HG03469 (cell line): ENCODE measurements around the gene EIF6.
"Not testable (repeated sequence)": the region's sequence is repeated elsewhere in the genome, so short reads cannot be mapped to it uniquely, and the experiment has no call there.

Experiments
- ATAC-seq: cut with Tn5 transposase; IDR thresholded peaks from one replicate; pipeline ENCODE4 v1.9.1; 2021; ENCODE audit warnings: mild to moderate bottlenecking, moderate library complexity, moderate number of reproducible peaks; ENCODE audit not compliant: unreplicated experiment

EIF6 gene

GRCh38 chr20:35263532-35264341, 20.8 kb downstream of the EIF6 start:
- ATAC-seq, result no peak

DNA sequence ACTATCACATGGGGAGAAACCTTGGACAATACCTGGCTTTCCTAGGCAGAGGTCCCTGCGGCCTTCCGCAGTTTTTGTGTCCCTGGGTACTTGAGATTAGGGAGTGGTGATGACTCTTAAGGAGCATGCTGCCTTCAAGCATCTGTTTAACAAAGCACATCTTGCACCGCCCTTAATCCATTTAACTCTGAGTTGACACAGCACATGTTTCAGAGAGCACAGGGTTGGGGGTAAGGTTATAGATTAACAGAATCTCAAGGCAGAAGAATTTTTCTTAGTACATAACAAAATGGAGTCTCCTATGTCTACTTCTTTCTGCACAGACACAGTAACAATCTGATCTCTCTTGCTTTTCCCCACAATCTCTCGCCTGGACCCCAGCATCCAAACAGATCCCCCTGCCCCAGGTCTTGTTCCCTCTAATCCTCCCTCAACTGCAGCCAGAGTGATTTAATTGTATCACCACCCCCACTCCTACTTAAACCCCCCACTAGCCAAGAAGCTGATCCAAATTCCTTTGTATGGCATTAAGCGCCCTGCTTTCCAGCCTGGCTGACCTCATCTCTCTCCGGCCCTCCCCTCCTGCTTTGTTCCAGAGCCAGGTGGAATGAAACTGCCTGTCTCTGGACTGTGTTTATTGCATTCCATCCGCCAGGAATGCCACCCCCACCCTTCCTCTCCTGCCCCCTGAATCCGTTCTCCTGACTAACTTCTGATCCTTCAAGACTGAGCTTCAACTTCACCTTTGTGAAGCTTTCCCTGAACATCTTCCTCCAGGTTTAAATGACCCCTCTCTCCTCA, 21.6 kb downstream of the EIF6 start:
- not testable (repeated sequence) for ATAC-seq

GRCh38 chr20:35262321-35262720, 22.3 kb downstream of the EIF6 start:
- not testable (repeated sequence) for ATAC-seq

GRCh38 chr20:35260426-35260825, 24.1 kb downstream of the EIF6 start:
- ATAC-seq, result no peak

GRCh38 chr20:35257175-35257909, 27.2 kb downstream of the EIF6 start:
- no peak for ATAC-seq

DNA sequence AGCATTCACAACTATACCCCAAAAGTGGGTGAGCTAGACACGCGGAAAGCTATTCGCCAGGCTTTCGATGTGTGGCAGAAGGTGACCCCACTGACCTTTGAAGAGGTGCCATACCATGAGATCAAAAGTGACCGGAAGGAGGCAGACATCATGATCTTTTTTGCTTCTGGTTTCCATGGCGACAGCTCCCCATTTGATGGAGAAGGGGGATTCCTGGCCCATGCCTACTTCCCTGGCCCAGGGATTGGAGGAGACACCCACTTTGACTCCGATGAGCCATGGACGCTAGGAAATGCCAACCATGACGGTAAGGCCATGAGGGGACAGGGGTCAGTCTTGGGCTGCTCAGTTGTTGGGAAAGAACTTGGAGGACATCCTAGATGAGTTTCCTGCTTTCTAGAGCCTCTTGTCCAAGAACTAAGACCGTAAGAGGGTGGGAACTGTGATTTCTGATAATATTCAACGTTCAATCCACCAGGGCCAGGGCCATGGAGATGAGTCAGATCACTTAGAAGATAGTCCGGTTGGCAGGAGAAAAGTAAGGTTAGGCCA, 30.0 kb downstream of the EIF6 start:
- ATAC-seq, result no peak

DNA sequence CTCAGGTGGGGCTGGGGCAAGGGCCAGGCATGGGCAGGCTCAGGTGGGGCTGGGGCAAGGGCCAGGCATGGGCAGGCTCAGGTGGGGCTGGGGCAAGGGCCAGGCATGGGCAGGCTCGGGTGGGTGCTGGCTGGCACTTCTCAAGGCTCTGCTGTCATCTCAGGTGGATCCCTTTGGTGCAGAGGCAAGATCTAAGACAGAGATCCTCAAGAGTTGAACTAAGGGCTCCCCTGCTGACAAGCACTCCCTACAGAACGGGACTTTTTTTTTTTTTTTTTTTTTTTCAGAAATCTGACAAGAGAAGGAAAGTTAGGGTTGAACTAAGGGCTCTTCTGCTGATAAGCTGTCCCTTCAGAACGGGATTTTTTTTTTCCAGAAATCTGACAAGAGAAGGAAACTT, 31.6 kb downstream of the EIF6 start:
- ATAC-seq, result no peak

GRCh38 chr20:35252598-35252997, 32.0 kb downstream of the EIF6 start:
- ATAC-seq, result not testable (repeated sequence)

GRCh38 chr20:35252037-35252461, 32.5 kb downstream of the EIF6 start:
- peak; percentile 42 for ATAC-seq

DNA sequence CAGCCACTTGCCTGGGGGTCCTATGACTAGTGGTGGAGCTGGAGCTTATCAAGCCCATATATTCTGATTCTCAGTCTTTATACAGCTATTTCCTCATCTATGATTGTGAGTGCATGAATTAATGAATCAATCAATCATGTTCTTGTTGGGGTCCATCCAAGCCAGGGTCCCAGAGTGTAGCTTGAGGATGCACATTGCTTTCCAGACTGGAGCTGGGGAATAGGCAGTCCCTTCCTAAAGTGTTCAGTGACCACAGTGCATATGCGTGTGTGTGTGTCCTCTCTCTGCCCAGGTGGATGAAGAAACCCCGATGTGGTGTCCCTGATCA, 33.0 kb downstream of the EIF6 start:
- ATAC-seq, result no peak

GRCh38 chr20:35248641-35249475, 35.7 kb downstream of the EIF6 start:
- no peak for ATAC-seq

GRCh38 chr20:35246723-35247122, 37.8 kb downstream of the EIF6 start:
- no peak for ATAC-seq

- no peak for ATAC-seq
Observed at GRCh38 chr20:35243986-35244385, 40.6 kb downstream of the EIF6 start.

DNA sequence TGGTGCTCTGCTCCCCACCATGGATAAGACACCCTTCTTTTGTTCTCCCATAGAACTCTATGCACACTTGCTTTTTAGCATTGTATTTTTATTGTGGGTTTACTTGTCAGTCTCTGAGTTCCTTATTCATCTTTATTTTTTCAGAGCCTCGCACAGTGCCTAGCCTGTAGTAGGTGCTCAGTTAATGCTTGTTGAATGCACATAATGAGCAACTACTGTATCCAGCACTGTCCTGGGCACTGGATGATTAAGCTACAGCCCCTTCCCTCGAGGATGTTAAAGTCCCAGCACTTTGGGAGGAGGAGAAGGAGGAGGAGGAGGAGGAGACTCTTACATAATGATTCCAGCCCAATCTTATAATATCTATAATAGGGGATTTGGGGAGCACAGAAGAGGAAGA, 41.3 kb downstream of the EIF6 start:
- no peak for ATAC-seq

GRCh38 chr20:35240811-35241293, 43.7 kb downstream of the EIF6 start:
- no peak for ATAC-seq

GRCh38 chr20:35240083-35240810, 44.3 kb downstream of the EIF6 start:
- ATAC-seq, result no peak

DNA sequence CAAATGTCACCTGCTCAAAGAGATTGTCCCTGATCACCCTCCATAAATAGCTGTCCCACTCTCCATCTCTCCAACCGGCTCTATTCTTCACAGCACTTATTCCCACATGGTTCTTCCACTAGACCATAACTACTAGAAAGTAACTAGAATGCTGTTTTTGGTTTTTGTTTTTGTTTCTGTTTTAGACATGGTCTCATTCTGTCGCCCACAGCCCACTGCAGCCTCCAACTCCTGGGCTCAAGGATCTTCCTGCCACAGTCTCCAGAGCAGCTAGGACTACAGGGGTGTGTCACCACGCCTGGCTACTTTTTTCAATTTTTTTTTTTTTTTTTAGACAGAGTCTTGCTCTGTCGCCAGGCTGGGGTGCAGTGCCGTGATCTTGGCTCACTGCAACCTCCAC, 45.8 kb downstream of the EIF6 start:
- ATAC-seq, result no peak

DNA sequence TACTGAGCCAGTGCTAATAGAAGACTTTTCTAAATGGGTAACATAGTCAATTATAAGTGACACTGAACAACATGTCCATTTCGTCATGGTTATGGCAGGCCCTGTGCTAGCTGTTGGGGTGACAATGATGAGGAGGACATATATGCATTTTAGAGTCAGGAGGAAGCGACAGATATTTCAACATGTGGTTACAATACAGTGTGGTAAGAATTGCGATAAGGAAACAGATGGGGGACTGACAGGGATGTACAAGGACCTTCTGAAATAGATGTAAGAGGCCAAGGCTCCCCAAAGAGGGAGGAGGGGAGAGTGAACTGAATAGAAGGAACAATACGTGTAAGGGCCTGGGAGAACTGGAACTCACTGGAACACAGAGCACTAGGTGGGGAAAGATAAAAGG, 46.4 kb downstream of the EIF6 start:
- ATAC-seq, result no peak

DNA sequence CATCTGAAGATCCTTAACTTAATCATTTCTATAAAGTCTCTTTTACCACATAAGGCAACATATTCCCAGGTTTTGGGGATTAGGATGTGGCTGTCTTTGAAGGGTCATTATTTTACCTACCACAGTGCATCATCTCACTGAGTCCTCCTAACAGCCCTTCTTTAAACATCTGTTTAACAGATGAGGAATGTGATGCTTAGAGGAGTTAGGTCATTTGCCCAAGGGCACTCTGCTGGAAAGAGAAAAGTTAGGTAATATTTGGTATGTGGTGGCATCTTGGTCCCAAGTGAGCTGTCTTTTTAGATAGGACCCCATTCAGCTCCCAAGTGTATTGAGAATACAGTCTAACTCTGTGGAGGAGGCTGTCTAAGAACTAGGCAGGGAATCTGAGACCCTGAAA, 47.1 kb downstream of the EIF6 start:
- ATAC-seq, result no peak

GRCh38 chr20:35235881-35236280, 48.7 kb downstream of the EIF6 start:
- no peak for ATAC-seq
